ENCODE measurements around the gene TBC1D14.
"Not testable (repeated sequence)": the region's sequence is repeated elsewhere in the genome, so short reads cannot be mapped to it uniquely, and the experiment has no call there.

Gene TBC1D14

DNA sequence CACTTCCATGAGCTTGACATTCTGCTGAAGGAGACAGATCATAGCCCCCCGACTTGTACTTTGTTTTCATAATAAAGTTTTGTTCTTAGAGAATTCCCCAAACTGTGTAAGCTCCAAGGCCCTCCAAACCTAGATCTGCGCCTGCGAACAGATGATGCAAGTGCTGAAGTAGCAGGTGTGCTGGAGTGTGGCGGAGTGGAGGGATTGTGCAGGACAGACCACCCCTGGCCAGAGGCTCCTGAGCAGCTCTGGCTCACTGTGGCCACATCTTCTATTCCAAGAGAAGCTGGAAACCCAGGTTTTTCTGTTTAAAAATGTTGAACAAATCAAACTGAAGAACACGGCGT, 46.4 kb downstream of the TBC1D14 start:
- DNase-seq: no peak

DNA sequence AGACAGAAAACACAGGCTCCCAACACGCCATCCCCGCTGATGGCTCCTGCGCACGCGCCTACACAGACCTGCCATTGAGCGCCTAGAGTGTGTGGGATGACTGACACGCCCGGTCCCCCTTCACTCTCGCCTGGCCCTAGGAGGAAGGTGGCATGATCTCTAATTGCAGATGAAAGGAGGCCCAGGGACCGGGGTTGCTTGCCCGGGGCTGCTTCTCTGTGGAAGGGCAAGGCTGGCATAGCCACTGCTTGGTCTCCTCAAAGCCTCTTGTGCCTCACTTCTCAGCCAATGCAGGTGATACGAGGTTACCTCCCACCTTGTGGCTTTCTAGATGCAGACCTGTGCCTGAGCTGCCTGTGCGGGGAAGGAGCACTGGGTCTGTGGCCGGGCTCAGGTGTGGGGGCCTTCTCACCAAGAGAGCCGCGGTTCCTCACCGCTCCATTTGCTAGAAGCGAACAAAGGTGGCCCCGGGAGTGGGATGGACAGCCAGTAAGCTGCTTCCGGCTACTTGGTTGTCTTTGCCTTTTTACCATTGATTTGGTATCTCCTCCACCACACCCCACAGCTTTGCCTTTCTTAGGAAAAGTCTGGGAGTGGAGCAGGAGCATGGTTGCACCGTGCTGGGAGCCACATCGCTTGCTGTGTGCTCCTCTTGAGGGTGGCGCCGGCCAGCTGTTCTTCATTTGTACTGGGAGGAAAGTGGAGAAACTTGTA, 47.0 kb downstream of the TBC1D14 start:
- no peak for DNase-seq

DNA sequence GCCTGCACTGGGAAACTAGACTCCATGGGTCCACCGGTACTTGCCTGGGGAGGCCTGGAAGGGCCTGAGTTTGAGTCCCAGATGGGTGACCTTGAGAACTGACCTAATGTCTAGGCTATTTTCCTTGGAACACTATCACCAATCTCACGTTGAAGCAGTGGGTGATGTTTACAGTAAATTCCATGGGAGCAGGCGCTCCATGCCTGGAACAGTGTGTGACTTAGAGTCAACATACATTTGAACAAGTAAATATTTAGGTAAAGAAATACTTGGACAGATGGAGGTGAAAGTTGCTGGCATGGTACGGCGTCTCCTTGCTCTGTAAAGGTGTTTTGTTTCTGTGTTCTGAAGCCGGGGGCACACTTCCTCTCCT, 47.5 kb downstream of the TBC1D14 start:
- DNase-seq: no peak

DNA sequence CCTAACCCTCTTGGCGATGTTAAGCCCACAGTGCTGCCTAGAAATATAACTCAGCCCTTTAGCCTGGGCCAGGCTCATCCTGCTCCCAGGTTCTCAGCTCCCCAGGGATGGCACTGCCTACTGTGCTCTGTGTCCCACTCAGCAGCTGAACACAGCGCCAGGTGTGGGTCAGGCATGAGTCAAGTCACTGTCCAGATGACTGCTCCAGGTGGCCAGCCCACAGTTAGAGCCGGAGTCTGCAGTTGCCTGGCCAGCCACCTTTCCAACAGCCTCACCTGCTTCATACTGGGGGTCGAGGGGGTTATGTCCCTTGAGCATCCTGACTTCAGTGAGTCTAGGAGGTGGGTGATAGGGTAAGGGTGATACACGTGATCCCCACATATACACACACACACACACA, 48.4 kb downstream of the TBC1D14 start:
- no peak for DNase-seq

DNA sequence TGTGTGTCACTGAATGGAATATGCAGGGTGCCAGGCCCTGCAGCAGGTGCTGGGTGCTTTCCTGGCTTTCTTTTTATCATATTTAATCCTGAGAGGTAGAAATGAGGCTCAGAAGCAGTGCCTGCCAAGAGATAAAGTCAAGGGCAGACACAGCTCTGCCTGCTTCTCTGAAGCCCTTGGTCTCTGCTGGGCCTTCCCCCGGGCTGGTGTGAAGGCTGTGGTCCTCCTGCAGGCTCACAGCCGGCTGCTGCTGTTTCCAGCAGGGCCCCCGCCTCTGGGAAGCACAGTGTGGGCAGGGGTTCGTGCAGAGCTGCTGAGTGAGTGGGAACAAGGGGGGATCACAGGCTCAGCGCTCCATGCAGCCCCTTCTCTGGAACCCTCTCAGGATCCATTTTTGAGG, 49.6 kb downstream of the TBC1D14 start:
- DNase-seq: no peak

DNA sequence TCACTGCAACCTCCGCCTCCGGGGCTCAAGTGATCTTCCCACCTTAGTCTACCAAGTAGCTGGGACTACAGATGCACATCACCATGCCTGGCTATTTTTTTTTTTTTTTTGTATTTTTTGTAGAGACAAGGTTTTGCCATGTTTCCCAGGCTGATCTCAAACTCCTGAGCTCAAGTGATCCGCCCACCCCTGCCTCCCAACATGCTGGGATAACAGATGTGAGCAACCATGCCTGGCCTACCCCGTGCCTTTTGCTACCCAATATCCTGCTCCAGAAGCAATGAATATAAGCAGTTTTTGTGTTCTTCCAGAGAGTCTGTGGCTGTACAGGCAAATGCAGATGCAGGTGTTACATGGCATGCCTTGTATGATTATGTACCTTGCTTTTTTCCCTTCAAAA, 50.5 kb downstream of the TBC1D14 start:
- no peak for DNase-seq

DNA sequence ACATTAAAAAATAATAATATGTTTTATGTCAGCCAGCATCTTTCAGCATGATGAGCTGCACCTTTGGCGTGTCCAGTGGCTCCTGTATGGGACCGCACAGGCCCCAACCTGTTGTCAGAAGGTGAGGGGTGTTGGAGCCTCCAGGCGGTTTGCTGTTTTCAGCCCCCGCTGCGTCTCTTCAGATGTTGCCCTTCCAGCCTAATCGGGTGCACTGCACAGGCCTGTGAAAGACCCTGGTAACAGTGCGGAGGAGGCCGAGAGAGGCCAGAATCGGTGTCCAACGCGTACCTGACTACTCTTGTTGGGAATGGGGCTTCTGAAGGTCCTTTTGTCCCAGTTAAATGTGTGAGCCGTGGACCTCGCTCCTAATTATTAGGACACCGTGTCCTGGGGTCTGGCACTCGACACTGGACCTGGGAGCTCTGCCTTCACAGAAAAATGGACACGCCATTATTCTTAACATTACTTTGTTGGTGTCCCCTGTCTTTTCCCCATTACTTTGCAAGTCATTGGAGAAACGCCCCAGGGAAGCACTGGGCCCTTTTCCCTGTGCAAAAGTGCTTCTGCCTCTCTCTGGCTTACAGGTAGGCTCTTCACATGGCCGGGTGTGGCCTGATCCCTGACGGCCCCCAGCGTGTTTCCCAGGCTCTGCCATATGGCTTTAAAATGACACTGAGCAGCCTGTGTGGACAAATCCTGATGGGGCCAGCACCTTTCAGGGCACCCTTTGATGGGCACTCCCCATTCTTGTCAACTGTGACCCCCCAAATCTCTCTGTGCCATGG, 51.2 kb downstream of the TBC1D14 start:
- no peak for DNase-seq

DNA sequence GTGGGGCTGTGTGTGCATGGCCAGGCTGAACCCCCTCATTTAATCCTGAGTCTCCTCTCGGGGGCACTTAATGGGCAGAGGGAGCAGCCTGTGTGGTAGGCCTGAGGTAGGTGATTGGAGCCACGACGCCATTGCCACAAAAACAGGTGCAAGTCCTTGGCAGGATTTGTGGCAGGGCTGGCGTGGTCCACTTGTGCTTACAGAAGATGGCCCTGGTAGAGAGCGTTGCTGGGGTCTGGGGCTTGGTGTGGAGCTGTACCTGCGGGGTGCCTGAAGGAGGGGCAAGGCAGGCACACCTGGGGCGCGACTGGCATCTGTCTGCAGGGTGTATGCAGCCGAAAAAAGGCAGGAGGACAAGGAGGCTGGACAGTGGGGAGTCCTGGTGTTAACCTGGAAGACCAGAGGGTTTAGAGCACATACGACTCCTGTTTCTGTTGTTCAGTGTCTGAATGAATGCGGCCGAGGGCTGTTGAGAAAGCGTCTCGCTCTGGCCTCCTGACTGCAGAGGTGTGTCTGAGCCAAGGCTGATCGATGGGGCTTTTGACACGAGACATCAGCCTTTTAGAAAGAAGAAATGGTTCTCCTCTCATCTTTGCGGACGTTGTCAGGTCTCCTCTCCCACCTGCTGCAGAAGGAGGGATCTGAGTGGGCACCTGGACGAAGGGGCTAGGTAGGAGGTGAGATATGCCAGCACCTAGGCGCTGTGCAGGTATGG, 52.0 kb downstream of the TBC1D14 start:
- DNase-seq: no peak

DNA sequence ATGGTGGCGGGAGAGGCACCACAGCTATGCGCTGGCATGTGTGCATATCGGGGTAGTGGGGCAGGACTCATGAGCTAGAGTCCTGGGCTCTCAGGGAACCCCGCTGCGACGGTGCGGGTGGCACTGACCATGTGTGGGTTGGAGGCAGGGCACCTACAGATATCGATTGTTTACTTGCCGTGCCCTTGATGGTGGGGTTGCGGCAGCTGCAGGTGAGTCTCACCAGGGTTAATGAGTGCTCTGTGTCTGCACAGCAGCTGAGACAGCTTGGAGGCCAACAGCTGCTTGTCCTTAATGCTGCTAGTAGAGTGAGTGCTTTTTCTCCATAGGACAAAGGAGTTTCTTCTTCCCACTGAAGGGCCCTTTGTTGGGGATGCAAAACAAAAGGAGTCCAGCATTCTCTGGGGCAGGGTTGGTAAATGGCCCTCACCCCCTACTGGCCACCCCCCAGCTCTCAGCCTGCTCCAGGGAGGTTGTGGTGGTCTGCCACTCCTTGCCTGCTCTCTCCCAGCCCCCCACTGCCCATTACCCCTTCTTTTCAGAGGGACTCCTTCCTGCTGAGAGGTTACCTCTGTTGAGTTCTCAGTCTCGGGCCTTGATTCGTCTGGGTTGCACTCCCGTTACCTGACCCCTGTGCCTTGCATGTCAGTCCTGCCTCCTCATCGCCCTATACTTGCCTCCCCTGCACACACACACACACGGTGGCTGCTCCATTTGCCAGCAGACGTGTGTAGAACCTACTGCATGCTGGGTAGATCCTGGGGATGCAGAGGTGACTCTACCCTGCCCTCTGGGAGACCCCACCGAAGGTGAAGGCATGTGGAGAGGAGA, 52.8 kb downstream of the TBC1D14 start:
- no peak for DNase-seq

DNA sequence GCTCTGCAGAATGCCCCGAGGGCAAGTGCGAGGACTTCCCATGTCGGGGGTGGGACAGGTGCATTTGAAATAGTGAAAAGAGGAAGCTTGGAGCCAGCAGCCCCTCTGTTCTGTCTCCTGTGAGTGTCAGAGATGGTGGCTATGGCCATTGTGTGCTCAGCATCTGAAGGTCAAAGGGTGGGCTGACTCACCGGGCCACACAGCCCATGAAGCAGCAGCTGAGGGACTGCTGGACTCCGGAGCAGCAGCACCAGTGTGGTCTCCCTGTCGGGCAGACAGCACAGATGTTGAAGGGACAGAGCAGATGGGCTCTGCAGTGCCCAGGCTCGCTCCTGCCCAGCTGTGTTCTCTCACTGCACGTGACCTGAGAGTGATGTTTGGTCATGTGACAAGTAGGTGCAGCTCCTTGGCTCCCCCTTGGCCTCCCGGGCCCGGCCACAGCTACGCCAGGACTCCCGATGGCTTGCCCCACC, 53.5 kb downstream of the TBC1D14 start:
- no peak for DNase-seq

DNA sequence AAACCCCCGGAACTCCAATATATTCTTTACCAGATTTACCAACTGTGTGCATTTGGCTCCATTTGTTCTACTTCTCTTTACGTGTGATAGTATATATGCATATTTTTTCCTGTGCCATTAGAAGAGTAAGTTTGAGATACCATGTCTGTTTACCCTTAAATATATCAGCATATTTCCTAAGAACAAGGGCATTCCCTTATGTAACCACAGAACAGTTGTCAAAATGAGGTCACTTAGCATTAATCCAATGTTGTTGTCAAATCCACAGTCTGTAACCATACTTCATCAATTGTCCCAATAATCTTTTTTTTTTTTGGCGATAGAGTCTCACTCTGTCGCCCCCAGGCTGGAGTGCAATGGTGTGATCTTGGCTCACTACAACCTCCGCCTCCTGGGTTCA, 55.2 kb downstream of the TBC1D14 start:
- DNase-seq: no peak

DNA sequence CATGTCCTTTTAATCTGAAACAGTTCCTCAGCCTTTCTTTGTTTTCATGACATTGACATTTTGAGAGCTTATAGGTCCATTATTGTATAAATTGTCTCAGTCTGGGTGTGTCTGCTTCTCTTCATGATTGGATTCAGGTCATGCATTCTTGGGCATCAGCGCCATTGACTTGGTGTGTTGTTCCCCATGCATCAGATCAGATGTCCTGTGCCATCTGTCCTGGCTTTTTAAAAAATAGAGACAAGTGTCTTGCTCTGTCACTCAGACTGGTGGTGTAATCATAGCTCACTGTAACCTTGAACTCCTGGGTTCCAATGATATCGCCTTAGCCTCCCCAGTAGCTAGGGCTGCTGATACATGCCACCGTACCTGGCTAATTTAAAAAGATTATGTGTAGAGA, 55.7 kb downstream of the TBC1D14 start:
- DNase-seq: no peak

DNA sequence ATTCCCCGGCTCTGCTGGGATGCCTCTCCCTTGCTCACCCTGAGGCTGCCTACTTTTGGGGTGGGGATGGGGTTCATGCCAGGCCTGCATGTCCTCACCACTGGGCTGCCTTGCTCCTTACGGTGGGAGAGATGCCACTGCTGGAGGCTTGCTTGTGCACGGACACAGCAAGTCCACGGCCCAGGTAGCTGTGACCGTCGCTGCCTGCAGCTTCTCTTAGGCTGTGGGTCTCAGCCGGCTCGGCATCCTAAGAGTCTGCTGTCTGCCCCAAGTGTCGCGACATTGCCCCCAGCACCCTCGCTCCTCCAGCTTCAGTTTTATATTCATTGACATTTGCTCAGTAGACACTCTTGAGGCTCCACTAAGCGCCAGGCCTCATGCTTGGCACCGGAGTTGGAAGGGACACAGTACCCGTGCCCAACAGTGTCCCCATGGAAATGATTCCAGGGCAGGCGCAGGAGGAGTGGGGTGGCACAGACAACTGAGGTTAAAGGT, 58.3 kb downstream of the TBC1D14 start:
- DNase-seq: no peak

DNA sequence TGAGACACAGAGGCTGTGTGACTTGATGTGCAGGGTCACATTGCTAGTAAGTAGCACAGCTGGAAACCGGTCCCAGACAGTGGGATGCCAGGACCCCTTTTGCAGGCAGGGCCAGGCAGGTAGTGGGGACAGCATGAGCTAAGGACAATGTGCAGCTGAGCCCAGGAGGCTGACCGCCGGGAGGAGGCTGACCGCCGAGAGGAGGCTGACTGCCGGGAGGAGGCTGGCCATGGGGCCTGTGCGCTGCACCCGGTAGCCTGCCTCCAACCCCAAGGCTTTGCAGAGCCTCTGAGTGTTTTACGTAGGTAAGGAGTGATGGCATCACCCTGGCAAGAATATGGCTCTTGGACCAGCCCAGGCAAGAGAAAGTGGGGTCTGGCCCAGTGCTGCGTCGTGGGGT, 58.9 kb downstream of the TBC1D14 start:
- DNase-seq: no peak

DNA sequence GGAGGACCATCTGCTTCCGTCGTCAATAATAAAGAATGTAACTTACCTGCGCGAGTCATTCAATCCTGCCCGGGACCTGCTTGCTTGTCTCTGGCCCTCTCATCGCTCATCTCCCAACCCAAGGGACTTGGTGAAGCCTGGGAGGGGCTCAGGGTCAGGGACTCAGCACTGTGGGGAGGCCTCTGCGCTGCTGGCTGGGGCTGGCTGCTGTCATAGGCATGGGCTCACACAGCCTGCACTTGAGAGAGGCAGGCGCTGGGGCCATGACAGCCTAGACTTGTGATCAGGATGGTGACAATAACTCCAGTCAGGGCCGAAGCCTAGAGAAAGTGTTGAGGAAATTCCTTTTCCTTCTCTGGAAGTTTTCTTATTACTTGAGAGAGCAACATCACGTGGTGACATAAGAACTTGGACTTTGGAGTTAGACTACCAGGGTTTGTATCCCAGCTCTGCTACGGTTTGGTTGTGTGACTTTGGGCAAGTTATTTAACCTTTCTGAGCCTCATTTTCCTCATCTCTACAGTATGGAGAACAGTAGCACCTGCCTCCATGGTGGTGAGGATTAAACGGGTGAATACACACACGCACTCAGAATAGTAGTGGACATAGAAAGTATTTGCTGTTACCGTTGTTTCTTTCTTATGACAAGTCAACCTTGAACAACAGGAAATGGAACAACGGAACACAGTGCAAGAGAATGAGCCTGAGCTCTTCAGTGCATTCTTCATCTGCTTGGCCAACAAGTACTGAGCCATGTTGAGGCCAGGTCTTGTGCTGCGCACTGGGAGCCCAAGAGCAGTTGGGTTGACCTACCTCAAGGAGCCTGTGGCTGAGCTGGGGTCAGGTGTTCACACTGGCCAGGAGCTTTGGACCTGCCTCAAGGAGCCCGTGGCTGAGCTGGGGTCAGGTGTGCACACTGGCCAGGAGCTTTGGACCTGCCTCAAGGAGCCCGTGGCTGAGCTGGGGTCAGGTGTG, 60.5 kb downstream of the TBC1D14 start:
- DNase-seq: no peak

DNA sequence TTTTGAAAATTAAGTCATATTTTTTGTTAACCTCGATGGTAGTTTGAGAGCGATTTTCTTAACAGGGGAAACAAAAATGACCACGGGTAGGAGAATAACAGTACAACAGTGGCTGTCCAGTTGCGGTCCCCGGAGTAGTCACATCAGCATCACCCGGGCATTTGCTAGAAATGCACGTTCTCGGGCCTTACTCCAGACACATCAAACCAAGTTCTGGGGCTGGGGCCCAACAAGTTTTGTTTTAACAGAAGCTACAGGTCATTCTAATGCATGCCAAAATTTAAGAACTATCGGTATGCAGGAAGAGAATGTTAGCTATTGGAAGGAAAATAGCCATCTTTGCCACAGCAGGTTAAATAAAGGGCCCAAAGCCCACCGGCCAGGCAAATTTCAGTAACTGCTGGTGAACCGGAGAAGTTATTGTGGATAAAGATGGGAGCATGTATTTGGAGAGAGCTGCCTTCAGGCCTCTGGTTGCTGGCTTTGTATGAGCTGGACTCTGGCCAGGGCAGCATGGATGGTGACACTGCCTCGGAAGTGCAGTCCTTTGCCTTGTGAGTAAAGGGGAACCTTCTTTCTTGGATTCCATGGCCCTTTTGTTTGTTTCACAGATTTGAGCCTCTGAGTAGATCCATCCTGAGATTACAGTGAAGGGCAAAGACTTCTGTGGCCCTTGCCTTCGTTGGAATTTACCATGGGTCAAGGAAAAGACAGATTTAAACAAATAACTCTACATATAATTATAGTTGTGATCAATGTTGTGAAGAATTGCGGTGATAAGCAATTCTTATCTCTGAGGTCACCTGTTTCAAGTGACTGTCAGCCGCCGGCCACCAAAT, 62.1 kb downstream of the TBC1D14 start:
- no peak for DNase-seq

DNA sequence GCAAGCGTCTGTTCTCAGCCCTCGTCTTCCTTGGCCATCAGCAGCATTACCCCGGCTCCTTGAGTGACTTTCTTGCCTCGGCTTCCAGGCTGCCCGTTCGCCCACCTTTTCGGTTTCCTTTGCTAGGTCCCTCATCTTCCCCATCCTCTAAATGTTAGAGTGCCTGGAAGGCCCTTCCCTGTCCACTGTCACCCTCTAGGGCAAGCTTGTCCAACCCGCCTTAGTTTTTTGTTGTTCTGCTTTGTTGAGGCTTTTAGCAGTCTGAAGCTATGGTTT, 62.7 kb downstream of the TBC1D14 start:
- DNase-seq: no peak

DNA sequence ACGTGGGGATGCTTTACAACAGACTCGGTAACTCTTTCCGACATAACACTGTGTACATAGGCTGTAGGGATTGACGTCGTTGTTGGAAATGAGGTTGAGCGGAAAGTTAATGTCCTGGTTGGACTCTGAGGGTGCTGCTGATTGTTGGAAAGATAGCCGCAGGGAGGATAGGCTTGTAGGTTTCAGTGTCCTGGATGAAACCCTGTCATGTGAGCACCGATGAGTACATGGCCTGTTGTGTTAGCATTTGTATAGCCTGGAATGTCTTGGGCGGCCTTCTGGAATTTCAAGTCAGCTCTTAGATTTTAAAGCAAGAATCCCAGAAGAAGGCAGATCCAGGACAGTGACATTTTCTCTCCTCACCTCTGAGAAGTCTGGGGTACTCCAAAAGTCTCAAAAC, 63.3 kb downstream of the TBC1D14 start:
- DNase-seq: no peak

DNA sequence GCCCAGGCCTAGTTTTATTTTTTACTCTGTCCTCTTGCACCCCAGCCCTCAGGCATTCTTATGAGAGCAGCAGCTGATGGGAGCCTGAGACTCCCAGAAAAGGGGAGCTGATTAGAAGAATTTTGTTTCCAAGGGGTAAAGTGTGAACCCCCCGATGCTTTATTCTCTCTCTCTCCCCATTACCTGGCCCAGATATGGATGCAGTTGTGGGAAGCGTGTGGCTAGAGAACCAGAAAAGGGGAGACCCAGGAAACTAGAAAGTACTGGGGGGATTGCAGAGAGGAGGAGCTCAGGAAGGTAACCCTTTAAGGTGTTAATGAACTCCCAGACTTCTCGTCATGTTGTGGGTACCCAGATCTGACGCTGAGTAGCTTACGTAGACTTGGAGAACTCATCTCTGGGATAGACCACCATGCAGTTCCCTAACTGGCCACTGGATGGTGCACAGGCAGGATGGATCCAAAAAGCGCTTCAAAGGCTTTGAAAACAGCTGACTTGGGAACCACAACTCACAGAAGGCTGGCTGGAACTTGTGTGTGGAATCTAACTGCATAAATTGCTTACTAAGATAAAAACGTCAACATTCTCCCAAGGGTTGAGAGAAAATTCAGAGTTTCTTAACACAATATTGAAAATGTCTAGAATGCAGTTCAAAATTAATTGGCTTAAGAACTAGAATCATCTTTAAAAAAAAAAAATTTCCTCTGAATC, 64.7 kb downstream of the TBC1D14 start:
- DNase-seq: peak in 1 of 2 experiments; percentile 58

DNA sequence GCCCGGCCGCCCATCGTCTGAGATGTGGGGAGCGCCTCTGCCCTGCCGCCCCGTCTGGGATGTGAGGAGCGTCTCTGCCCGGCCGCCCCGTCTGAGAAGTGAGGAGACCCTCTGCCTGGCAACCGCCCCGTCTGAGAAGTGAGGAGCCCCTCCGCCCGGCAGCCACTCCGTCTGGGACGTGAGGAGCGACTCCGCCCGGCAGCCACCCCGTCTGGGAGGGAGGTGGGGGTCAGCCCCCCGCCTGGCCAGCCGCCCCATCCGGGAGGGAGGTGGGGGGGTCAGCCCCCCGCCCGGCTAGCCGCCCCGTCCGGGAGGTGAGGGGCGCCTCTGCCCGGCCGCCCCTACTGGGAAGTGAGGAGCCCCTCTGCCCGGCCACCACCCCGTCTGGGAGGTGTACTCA, 68.2 kb downstream of the TBC1D14 start:
- not testable (repeated sequence) for DNase-seq

All from cerebellar nuclear complex (tissue), 1 donor.